ENCODE measurements around the gene MRAS.

GRCh38 chr3:138367911-138368310 lies 19.5 kb downstream of the MRAS start:
- TF ChIP-seq CTCF (IDR thresholded peaks at IDR 0.05; ENCODE audit: insufficient read depth, low read length, poor library complexity, severe bottlenecking) (no peak), EZH2phosphoT487 (conservative IDR thresholded peaks at IDR 0.05; ENCODE audit: low read length) (no peak)

Measured in SU-DHL-6 (cell line).